Activated CD8-positive, alpha-beta memory T cell treated with anti-CD3 and anti-CD28 coated beads for 24 hours (primary cell): ENCODE results near the gene CALY.

Source experiments
- DNase-seq: peaks from one replicate; pipeline ENCODE4 v3.0.0-alpha.2; 2020

CALY gene

GRCh38 chr10:133365461-133366129 is 28.9 kb upstream of the CALY start:
- no peak for DNase-seq

- DNase-seq = no peak
Measured at GRCh38 chr10:133364645-133365431, 28.1 kb upstream of the CALY start.

- no peak for DNase-seq
Measured at GRCh38 chr10:133362846-133363245, 26.1 kb upstream of the CALY start.

- DNase-seq = no peak
Measured at GRCh38 chr10:133361773-133362441, 25.2 kb upstream of the CALY start.

- no peak for DNase-seq
Measured at GRCh38 chr10:133361227-133361626, 24.5 kb upstream of the CALY start.

- DNase-seq = no peak
Measured at GRCh38 chr10:133359972-133360610, 23.4 kb upstream of the CALY start.

- DNase-seq = no peak
Measured at GRCh38 chr10:133359554-133359971, 22.9 kb upstream of the CALY start.

- DNase-seq = no peak
Measured at GRCh38 chr10:133358925-133359310, 22.2 kb upstream of the CALY start.

- no peak for DNase-seq
Measured at GRCh38 chr10:133358162-133358924, 21.6 kb upstream of the CALY start.

- DNase-seq = peak; percentile 95
Measured at GRCh38 chr10:133357285-133358161, 20.8 kb upstream of the CALY start, which contains the start of gene FUOM. TSS of gene FUOM (minus strand) at chr10:133358019. CDS start at chr10:133358007, 12 bp downstream.

GRCh38 chr10:133356549-133357284 is 20.0 kb upstream of the CALY start:
- DNase-seq = no peak

GRCh38 chr10:133355991-133356390 is 19.3 kb upstream of the CALY start:
- no peak for DNase-seq

- DNase-seq = no peak
Measured at GRCh38 chr10:133355266-133355665, 18.6 kb upstream of the CALY start.

- DNase-seq = no peak
Measured at GRCh38 chr10:133354672-133355240, 18.1 kb upstream of the CALY start.

GRCh38 chr10:133353988-133354605 is 17.4 kb upstream of the CALY start:
- no peak for DNase-seq

- DNase-seq = no peak
Measured at GRCh38 chr10:133353202-133353959, 16.7 kb upstream of the CALY start.

- no peak for DNase-seq
Measured at GRCh38 chr10:133351408-133352318, 15.0 kb upstream of the CALY start.

GRCh38 chr10:133350950-133351329 is 14.2 kb upstream of the CALY start:
- no peak for DNase-seq
